Endothelial cell of umbilical vein (primary cell): Measurements from ENCODE around the gene CHGA. TPM values are rescaled to one million over a fixed set of nuclear protein-coding genes. Genes with fewer than 3 reads are reported as not detected.

Source experiments
- BruUV-seq: library from RNA; stranded (reverse); fragments of 400-500 nt; replicated peaks from 2 replicates; lab custom pipeline; 2021; lab: Mats Ljungman, UMichigan
- CTCF ChIA-PET: fragments of 300-600, 350-600 bp; sonication (Branson Sonifier 250); formaldehyde crosslinking; loops from one replicate; lab custom pipeline; 2021; ENCODE audit warnings: antibody characterized with exemption, inconsistent platforms; lab: Charles Lee
- POLR2A ChIA-PET: fragments of 300-600, 350-600 bp; sonication (Branson Sonifier 250); formaldehyde crosslinking; loops from one replicate; lab custom pipeline; 2021; ENCODE audit warnings: antibody characterized with exemption, inconsistent platforms; lab: Charles Lee
- DNase-seq: peaks from one replicate; pipeline ENCODE4 v3.0.0-alpha.2; 2011; ENCODE audit warnings: low read depth, low spot score
- FAIRE-seq: peaks from 2 replicates; lab custom pipeline; 2011; peaks lifted over from hg19 to GRCh38; lab: Jason Lieb, UNC
- H2AFZ ChIP-seq: 2 replicates; pipeline ENCODE4 v1.6.0; 2012; ENCODE audit warnings: low read depth, low read length, control low read depth, inconsistent platforms
- H3K27ac ChIP-seq: 2 replicates; pipeline ENCODE4 v1.5.1; 2011; ENCODE audit warnings: low read depth, mild to moderate bottlenecking, control low read depth, low read length, moderate library complexity; ENCODE audit not compliant: insufficient read depth
- H3K27me3 ChIP-seq, 2 experiments: 2 replicates each; pipeline versions ENCODE4 v1.6.0 to v1.6.1; 2011; ENCODE audit warnings: low read length in 2 of 2, mixed read lengths in 1 of 2; ENCODE audit not compliant: control insufficient read depth in 2 of 2, insufficient read depth in 2 of 2
- H3K36me3 ChIP-seq, 2 experiments: 2 replicates in 1 of 2; 3 replicates in 1 of 2; pipeline ENCODE4 v1.5.1; 2011; ENCODE audit warnings: low read length in 2 of 2, mild to moderate bottlenecking in 1 of 2, moderate library complexity in 1 of 2; ENCODE audit not compliant: control insufficient read depth in 2 of 2, insufficient read depth in 2 of 2; ENCODE audit errors: extremely low read depth in 1 of 2
- H3K4me1 ChIP-seq: 3 replicates; pipeline ENCODE4 v1.5.1; 2011; ENCODE audit warnings: mild to moderate bottlenecking, low read length; ENCODE audit not compliant: control insufficient read depth, insufficient read depth; ENCODE audit errors: extremely low read depth
- H3K4me2 ChIP-seq: 2 replicates; pipeline ENCODE4 v1.6.1; 2011; ENCODE audit warnings: low read length, control low read depth, mixed read lengths; ENCODE audit not compliant: insufficient read depth
- H3K4me3 ChIP-seq, 3 experiments: fragments of 200-600 bp in 1 of 3; sonication (generic), shearing (Covaris generic) in 1 of 3; replicated peaks in 1 of 3; 2 replicates each; pipeline ENCODE4 v1.5.1; 2011 to 2016; ENCODE audit warnings: control low read depth in 3 of 3, low read length in 3 of 3, mild to moderate bottlenecking in 2 of 3, inconsistent platforms in 1 of 3, low read depth in 1 of 3, moderate library complexity in 1 of 3; ENCODE audit not compliant: insufficient read depth in 1 of 3
- H3K79me2 ChIP-seq: 2 replicates; pipeline ENCODE4 v1.6.0; 2012; ENCODE audit warnings: low read length, inconsistent platforms; ENCODE audit not compliant: control insufficient read depth, insufficient read depth
- H3K9ac ChIP-seq: replicated peaks from 2 replicates; pipeline ENCODE3; 2011; ENCODE audit warnings: low read length, control low read depth; ENCODE audit not compliant: insufficient read depth; ENCODE audit errors: extremely low read depth
- H3K9me1 ChIP-seq: replicated peaks from 3 replicates; pipeline ENCODE4 v1.6.0; 2011; ENCODE audit warnings: mild to moderate bottlenecking, low read length; ENCODE audit not compliant: control insufficient read depth, insufficient read depth; ENCODE audit errors: extremely low read depth
- H3K9me3 ChIP-seq: replicated peaks from 2 replicates; pipeline ENCODE4 v1.5.1; 2012; ENCODE audit warnings: low read length, inconsistent platforms; ENCODE audit not compliant: control insufficient read depth, insufficient read depth
- H4K20me1 ChIP-seq: replicated peaks from 2 replicates; pipeline ENCODE3; 2011; ENCODE audit warnings: mild to moderate bottlenecking, low read length; ENCODE audit not compliant: control insufficient read depth, insufficient read depth; ENCODE audit errors: extremely low read depth
- CTCF ChIP-seq, 2 donors: IDR thresholded peaks; 1 replicate in 1 of 2; 2 replicates in 1 of 2; pipeline ENCODE4 v1.5.1; 2011; ENCODE audit warnings: low read length in 2 of 2, mild to moderate bottlenecking in 2 of 2, moderate library complexity in 2 of 2, control low read depth in 1 of 2, inconsistent platforms in 1 of 2, low read depth in 1 of 2; ENCODE audit not compliant: insufficient read depth in 1 of 2; ENCODE audit errors: extremely low read depth in 1 of 2
- EZH2 ChIP-seq: IDR thresholded peaks from 2 replicates; pipeline ENCODE4 v1.6.1; 2012; ENCODE audit warnings: borderline replicate concordance, low read depth, mild to moderate bottlenecking, moderate library complexity, low read length, inconsistent platforms; ENCODE audit not compliant: severe bottlenecking
- FOS ChIP-seq: IDR thresholded peaks from 2 replicates; pipeline ENCODE4 v1.6.1; 2011; ENCODE audit warnings: mild to moderate bottlenecking, low read length, moderate library complexity, borderline replicate concordance; ENCODE audit not compliant: insufficient read depth
- GATA2 ChIP-seq: IDR thresholded peaks from 2 replicates; pipeline ENCODE4 v1.7.0; 2011; ENCODE audit warnings: low read depth, mild to moderate bottlenecking, moderate library complexity, mixed read lengths, low read length; ENCODE audit not compliant: insufficient read length, insufficient read depth
- JUN ChIP-seq: IDR thresholded peaks from 2 replicates; pipeline ENCODE4 v1.6.1; 2011; ENCODE audit warnings: borderline replicate concordance, low read depth; ENCODE audit not compliant: insufficient read length, insufficient read depth
- MAX ChIP-seq: IDR thresholded peaks from 2 replicates; pipeline ENCODE4 v1.6.1; 2011; ENCODE audit not compliant: insufficient read depth, insufficient read length
- MYC ChIP-seq: IDR thresholded peaks from one replicate; pipeline ENCODE4 v1.6.1; 2011; ENCODE audit warnings: mild to moderate bottlenecking, low read depth, low read length
- POLR2A ChIP-seq: IDR thresholded peaks from 2 replicates; pipeline ENCODE4 v1.6.1; 2012; ENCODE audit warnings: low read depth, mild to moderate bottlenecking, control low read depth, low read length
- POLR2AphosphoS5 ChIP-seq: IDR thresholded peaks from 2 replicates; pipeline ENCODE4 v1.6.1; 2012; ENCODE audit warnings: low read depth, mild to moderate bottlenecking, control low read depth, low read length, moderate library complexity; ENCODE audit not compliant: insufficient read depth
- dilution Hi-C: fragments of 300-500 bp; cut with MboI; formaldehyde crosslinking; loops from one replicate; pipeline ENCODE4 v1.15.0; 2019; ENCODE audit warnings: low sequenced_read_pairs; ENCODE audit not compliant: extremely low pct_ligation_motif_present
- intact Hi-C: fragments of 100-400 bp; cut with micrococcal nuclease; formaldehyde crosslinking; loops from one replicate; pipeline ENCODE4 v1.10.0; 2022
- polyA plus RNA-seq, 4 experiments: library from polyadenylated mRNA; depleted of rRNA in 3 of 4; stranded (reverse) in 3 of 4; unstranded in 1 of 4; fragments of >200 nt; gene quantifications; 2 replicates each; pipeline versions ENCODE4 v1.2.1 to v1.2.3, GENCODE V29; 2011 to 2012; ENCODE audit warnings: missing spikeins in 1 of 4
- total RNA-seq: library from RNA; stranded (reverse); gene quantifications from 2 replicates; pipeline ENCODE4 v1.2.3, GENCODE V29; 2021

CHGA gene
- total and polyA plus RNA-seq, 2 donors (not counting 3 experiments of a cell fraction or from before 2014, with no cell fraction given): not detected

GRCh38 chr14:92930737-92931602, 8.0 kb downstream of the CHGA start:
- Histone ChIP-seq H3K4me2 (no peak overlapping the region), H3K4me3 (no peak overlapping the region), H2AFZ (no peak overlapping the region), H4K20me1 (no peaks in the 10 kb centered on the region), H3K9me1 (no peaks in the 10 kb centered on the region), H3K9me3 (no peaks in the 10 kb centered on the region), H3K4me1 (no peaks in the 10 kb centered on the region), H3K79me2 (no peaks in the 10 kb centered on the region), H3K27ac (no peak overlapping the region), H3K9ac (no peak overlapping the region), H3K27me3 (no peaks in the 10 kb centered on the region), H3K36me3 (no peaks in the 10 kb centered on the region)
- no peak for FAIRE-seq
- no TSS peak for BruUV-seq
- intact Hi-C loops: no loop called here
- DNase-seq: no peak
- dilution Hi-C loops: no loop called here
- TF ChIP-seq GATA2: no peak
- no peak for TF ChIP-seq CTCF (IDR thresholded peaks at IDR 0.05; ENCODE audit: extremely low read depth in 1 of 2, insufficient read depth in 1 of 2, low read depth in 1 of 2, low read length in 2 of 2)
- TF ChIP-seq FOS: no peak
- no peak for TF ChIP-seq POLR2A
- no peak for TF ChIP-seq EZH2
- TF ChIP-seq JUN: no peak
- no peak for TF ChIP-seq MYC
- no peak for TF ChIP-seq MAX
- no peak for TF ChIP-seq POLR2AphosphoS5
- CTCF ChIA-PET: interaction anchor here (1.3 kb wide), 1 partner anchor 14 kb away, joined by 4 read pairs; no protein-coding TSS in a partner anchor
- POLR2A ChIA-PET: no interaction called here
